ENCODE results near the gene CTDSP2.

DNA sequence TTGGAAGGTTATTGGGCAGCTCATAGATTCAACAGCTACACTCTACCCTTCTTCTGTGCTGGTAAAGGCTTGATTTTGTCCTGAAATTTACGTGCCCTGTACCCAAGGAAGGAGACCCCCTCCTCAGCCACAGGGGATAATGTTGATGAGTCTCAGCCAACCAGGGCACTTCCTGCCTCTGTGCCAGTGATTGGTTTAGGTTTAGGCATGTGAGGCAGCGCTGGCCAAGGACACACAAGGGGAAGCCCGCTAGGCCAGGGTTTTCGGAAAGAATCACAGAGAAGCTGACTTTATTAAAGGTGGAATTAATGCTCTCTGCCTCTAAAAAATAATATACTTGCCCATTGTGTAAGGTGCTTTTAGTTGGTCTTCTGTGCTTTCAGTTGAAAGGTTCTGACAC lies 15.4 kb upstream of the CTDSP2 start:
- TF ChIP-seq, protein P1, sequence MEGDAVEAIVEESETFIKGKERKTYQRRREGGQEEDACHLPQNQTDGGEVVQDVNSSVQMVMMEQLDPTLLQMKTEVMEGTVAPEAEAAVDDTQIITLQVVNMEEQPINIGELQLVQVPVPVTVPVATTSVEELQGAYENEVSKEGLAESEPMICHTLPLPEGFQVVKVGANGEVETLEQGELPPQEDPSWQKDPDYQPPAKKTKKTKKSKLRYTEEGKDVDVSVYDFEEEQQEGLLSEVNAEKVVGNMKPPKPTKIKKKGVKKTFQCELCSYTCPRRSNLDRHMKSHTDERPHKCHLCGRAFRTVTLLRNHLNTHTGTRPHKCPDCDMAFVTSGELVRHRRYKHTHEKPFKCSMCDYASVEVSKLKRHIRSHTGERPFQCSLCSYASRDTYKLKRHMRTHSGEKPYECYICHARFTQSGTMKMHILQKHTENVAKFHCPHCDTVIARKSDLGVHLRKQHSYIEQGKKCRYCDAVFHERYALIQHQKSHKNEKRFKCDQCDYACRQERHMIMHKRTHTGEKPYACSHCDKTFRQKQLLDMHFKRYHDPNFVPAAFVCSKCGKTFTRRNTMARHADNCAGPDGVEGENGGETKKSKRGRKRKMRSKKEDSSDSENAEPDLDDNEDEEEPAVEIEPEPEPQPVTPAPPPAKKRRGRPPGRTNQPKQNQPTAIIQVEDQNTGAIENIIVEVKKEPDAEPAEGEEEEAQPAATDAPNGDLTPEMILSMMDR (IDR thresholded peaks at IDR 0.05 in 4 of 5, conservative IDR thresholded peaks at IDR 0.05 in 1 of 5): no peak
- no peak for TF ChIP-seq POLR2A (IDR thresholded peaks at IDR 0.05)
